ENCODE data around the gene MMP19.

- no peak for TF ChIP-seq CTCF (IDR thresholded peaks at IDR 0.05)
- TF ChIP-seq POLR2A (IDR thresholded peaks at IDR 0.05) = no peak
Observed at GRCh38 chr12:55833056-55833455, 9.7 kb downstream of the MMP19 start.

All from testis (tissue), 2 donors.